Rectal smooth muscle tissue (tissue), 1 donor: ENCODE results near the gene DEPP1.

Experiments
- H3K27ac ChIP-seq: one replicate; pipeline ENCODE4 v1.7.0; 2013; ENCODE audit warnings: low read depth, low read length, inconsistent platforms
- H3K27me3 ChIP-seq: one replicate; pipeline ENCODE4 v1.7.0; 2013; ENCODE audit warnings: low read length; ENCODE audit not compliant: control insufficient read depth, insufficient read depth
- H3K36me3 ChIP-seq: one replicate; pipeline ENCODE4 v1.7.0; 2013; ENCODE audit warnings: low read length; ENCODE audit not compliant: control insufficient read depth, insufficient read depth
- H3K4me1 ChIP-seq: one replicate; pipeline ENCODE4 v1.7.0; 2013; ENCODE audit warnings: low read length; ENCODE audit not compliant: control insufficient read depth, insufficient read depth
- H3K4me3 ChIP-seq: one replicate; pipeline ENCODE4 v1.7.0; 2013; ENCODE audit warnings: low read length
- H3K9ac ChIP-seq: one replicate; pipeline ENCODE4 v1.7.0; 2013; ENCODE audit warnings: low read length

Gene DEPP1

DNA sequence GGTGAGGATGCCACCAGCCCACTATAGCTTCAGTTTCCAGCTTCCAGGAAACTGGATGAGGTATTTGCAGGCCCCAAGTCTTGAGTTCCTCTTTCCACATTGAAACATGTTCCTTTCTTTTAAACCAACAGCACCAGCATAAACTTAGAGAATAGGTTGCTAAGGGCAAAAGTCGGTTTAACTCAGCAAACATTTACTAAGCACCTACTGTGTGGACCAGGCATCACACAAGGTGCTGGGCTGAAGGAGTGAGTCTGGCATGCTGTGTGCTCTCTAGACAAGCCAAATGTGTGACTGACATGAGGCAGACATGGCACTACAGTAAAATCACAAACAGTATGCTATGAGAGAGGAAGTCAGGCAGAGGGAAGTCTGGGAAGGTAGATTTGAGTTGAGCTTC, 30.0 kb downstream of the DEPP1 start:
- no peaks in the 10 kb centered on the region for H3K36me3 ChIP-seq
- no peak overlapping the region for H3K27ac ChIP-seq
- peaks cover 4% of the 10 kb centered on the region for H3K4me1 ChIP-seq
- H3K9ac ChIP-seq = no peak overlapping the region
- no peaks in the 10 kb centered on the region for H3K27me3 ChIP-seq
- H3K4me3 ChIP-seq = no peak overlapping the region

DNA sequence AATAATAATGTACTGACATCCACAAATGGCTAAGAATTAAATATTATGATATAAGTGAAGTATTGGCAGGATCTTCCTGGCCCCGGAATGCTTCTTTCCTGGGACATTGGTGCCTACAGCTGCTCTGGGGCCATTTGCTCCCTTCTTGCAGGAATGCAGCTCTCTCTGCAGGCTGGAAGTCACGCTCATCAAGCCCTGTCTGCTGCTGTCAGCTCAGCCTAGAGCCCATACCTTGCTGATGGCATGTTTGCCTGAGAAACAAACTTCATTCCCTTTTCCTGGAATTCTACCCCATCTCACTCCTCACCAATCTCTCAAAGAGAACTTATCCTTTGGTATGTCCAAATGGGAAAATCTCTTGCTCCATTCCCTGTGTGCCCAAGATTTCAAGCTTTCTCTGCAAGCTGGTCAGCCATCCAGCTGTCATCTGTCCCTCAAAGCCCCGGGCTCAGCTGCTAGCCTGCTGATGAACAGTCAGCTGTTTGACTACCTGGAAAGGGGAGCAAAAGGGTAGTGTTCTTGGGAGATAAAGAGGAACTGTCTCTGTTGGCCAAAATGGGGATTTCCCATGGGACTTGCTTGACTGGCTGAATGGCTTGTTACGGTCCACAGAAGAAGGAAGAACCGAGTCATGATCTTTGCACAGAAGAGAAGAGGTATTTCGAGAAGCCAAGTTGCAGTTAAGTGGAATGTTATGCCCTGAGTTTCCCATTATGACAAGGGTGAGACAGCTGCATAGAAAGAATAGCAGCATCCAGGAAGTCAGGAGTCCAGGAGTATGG, 31.0 kb downstream of the DEPP1 start:
- Histone ChIP-seq H3K4me3 (no peak overlapping the region), H3K27me3 (no peaks in the 10 kb centered on the region), H3K27ac (no peak overlapping the region), H3K36me3 (no peaks in the 10 kb centered on the region), H3K4me1 (peaks cover 4% of the 10 kb centered on the region), H3K9ac (no peak overlapping the region)

DNA sequence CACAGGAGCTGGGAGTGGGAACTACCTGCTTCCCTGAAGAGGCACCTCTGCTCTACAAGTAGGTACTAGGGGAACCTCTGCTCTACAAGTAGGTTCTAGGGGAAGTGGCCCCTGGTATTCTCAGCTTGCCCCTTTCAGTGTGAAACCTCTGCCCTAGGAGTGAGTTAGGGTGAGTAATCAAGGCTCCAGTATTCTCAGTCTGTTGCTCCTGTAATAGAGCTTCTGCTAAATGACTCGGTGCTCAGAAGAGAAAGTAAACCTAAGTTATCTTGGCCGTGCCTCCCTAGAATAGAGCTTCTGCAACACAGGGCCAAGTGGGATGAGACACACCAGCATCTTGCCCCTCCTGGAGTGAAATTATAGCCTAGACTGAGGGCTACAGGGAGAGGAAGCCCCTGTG, 32.4 kb downstream of the DEPP1 start:
- no peak overlapping the region for H3K4me3 ChIP-seq
- H3K4me1 ChIP-seq = peaks cover 4% of the 10 kb centered on the region
- no peaks in the 10 kb centered on the region for H3K27me3 ChIP-seq
- H3K36me3 ChIP-seq = no peaks in the 10 kb centered on the region
- no peak overlapping the region for H3K9ac ChIP-seq
- no peak overlapping the region for H3K27ac ChIP-seq

DNA sequence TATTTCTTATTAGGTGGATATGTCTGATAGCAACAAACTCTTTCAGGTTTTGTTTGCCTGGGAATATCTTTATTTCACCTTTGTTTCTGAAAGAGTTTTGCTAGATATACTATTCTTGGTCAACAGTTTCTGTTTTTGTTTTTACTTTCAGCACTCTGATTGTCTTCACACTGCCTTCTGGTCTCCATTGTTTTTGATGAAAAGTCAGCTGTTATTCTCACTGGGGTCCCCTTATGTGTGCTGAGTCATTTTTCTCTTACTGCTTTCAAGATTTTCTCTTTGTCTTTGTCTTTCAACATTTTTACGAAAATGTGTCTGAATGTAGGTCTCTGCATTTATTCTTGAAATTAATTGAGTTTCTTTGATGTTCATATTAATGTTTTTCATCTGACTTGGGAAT, 34.3 kb downstream of the DEPP1 start:
- Histone ChIP-seq H3K27me3 (no peaks in the 10 kb centered on the region), H3K36me3 (no peaks in the 10 kb centered on the region), H3K4me1 (no peaks in the 10 kb centered on the region), H3K4me3 (no peak overlapping the region), H3K27ac (no peak overlapping the region), H3K9ac (no peak overlapping the region)

DNA sequence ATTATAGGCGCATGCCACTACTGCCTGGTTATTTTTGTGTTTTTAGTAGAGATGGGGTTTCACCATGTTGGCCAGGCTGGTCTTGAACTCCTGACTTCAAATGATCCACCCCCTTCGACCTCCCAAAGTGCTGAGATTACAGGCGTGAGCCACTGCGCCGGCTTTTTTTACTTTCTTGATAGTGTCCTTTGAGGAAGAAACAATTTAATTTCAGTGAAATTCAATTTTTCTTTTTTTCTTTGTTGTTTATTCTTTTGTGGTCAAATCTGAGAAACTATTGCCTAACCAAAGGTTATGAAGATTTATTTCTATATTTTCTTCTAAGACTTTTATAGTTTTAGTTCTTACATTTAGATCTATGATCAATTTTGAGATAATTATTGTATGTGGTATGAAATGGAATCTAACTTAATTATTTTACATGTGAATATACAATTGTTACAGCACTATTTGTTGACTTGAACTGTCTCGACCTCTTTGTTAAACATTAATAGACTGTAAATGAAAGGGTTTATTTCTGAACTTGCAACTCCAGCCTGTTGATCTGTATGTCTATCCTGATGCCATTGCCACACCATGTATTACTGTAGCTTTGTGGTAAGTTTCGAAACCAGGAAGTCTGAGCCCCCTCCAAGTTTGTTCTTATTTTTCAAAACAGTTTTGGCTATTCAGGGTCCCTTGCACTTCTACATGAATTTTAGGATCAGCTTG, 38.8 kb downstream of the DEPP1 start:
- Histone ChIP-seq H3K27me3 (no peaks in the 10 kb centered on the region), H3K36me3 (no peaks in the 10 kb centered on the region), H3K27ac (no peak overlapping the region), H3K9ac (no peak overlapping the region), H3K4me3 (no peak overlapping the region), H3K4me1 (peaks cover 7% of the 10 kb centered on the region)

DNA sequence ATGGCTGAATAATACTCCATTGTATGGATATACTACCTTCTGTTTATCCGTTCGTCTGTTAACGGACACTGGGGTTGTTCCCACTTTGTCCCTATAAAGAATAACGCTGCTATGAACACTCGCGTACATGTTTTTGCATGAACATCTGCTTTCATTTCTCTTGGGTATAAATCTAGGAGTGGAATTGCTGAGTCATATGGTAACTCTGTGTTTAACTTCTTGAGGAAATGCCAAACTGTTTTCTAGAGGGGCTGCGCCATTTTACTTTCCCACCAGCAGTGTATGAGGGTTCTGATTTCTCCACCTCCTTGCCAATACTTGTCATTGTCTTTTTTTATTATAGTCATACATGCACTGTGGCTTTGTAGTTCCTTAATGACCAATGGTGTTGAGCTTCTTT, 39.7 kb downstream of the DEPP1 start:
- no peaks in the 10 kb centered on the region for H3K36me3 ChIP-seq
- H3K4me1 ChIP-seq = peaks cover 7% of the 10 kb centered on the region
- no peak overlapping the region for H3K9ac ChIP-seq
- H3K27me3 ChIP-seq = no peaks in the 10 kb centered on the region
- H3K4me3 ChIP-seq = no peak overlapping the region
- H3K27ac ChIP-seq = no peak overlapping the region

DNA sequence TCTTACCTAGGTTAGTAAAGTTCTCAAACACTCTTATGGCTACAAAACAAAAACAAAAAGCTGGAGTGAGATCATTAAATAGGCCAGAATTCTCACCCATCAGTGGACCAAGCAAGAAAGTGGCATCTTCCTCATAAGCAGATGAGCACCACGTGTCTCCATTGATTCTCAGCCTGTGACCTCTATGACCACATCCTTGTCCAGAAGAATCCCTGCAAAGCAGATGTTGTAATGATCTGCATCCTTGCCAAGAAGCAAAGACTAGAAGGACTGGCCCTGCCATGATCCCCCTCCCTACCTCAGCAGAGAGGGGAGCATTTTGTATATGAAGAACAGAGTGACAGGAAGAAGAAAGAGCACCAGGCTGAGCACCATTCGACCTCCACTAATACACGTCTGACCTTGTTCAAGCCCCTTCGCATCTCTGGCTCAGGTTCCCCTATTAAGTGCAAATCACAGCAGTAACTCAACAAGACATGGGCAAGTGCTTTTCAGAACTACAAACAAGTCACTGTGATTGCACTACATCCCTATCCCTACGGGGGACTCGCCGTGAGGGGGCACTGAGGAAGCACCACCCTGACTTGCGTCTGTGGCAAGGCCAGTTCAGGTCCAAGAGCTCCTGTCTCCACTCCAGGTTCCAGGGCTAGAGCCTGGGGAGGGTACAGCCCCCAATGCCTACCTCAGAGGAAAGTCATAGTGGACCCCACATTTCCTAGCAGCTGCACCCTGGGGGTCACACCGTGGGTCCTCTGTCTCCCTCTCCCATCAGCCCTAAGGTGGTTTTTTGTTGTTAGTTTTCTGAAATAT, 41.2 kb downstream of the DEPP1 start:
- Histone ChIP-seq H3K36me3 (no peaks in the 10 kb centered on the region), H3K9ac (no peak overlapping the region), H3K27ac (no peak overlapping the region), H3K4me3 (no peak overlapping the region), H3K27me3 (no peaks in the 10 kb centered on the region), H3K4me1 (peaks cover 9% of the 10 kb centered on the region)

DNA sequence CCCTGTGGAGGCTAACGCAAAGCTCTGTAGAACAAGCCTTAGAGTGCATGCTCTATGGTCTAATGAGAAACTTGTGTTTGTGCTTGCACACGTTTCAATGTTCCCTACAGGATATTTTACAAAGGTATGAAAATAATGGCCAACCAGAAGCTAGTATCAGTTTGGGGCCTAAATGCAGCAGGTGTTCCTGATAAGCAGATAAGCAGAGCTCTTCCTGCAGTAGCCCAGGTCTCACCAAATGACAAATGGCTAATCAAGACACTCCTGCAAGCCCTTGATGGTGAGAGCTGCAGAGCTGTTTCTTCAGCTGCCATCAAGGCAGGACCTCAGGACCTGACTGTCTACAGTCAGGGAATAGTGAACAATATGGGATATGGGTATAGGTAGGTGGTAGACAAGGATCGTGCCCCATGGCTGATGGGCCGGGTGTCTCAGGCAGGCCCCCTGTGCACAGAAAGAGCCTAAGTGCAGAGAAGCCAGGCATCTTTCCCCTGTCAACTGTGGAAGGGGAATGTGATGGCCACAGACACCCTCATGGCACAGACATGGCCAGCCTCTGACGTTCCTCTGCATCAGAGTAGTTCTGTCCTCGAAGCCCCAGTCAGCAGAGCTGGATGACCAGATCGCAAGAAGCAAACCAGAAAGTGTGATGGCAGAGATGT, 42.2 kb downstream of the DEPP1 start:
- Histone ChIP-seq H3K4me3 (no peak overlapping the region), H3K9ac (no peak overlapping the region), H3K4me1 (peaks cover 10% of the 10 kb centered on the region), H3K27me3 (no peaks in the 10 kb centered on the region), H3K27ac (peak overlapping the region; percentile 33), H3K36me3 (no peaks in the 10 kb centered on the region)

DNA sequence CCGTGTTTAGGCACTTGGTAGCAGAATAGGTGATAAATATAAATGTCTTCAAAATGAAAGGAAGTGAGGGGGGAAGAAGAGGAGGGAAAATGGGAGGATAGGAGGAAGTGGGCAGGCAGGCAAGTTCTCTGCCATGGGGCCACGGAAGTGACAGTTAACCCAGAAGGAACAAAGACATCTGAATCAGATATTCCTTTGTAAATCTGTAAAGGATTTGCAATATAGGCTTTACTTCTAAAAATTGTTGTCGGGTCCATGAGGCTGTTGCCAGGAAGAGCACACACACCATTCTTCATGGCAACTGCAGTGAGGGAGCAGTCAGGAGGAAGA, 42.7 kb downstream of the DEPP1 start:
- Histone ChIP-seq H3K27ac (peak overlapping the region; percentile 33), H3K4me3 (no peak overlapping the region), H3K36me3 (no peaks in the 10 kb centered on the region), H3K9ac (no peak overlapping the region), H3K4me1 (peaks cover 10% of the 10 kb centered on the region), H3K27me3 (no peaks in the 10 kb centered on the region)

DNA sequence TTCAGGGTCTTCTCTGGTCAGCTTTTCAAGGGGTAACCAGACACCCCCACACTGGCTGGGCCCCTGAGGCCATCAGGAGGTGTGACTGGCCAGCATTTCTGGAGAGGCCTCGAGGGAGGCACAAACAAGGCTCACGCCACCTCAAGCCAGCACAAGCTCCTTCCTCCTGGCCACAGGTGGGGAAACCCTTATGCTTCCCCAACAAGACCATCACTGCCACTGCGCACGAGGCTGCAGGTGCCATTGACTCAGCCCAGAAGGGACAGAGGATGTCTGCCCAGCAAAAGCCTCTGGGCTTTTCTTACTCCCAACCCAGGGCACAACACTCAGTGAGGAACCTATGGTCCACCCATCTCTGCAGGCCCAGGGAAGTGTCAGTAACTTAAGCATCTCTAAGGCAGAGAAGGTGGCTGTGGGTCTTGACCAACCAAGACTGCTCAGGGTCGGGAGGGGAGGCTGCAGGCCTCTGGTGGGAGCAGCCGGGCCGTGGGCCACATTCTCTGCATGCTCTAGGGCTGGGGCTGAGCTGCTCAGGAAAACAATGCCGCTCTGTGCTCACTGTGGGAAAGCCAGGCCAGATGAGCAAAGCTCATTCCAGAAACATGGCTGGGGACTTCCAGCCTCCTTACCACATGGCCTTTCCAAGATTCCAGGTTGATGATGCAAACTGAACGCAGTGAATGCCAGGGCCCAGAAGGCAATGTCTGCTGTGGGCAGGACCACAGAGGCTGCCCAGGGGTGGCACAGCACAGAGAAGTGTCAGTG, 43.2 kb downstream of the DEPP1 start:
- Histone ChIP-seq H3K4me1 (peaks cover 10% of the 10 kb centered on the region), H3K27me3 (no peaks in the 10 kb centered on the region), H3K9ac (no peak overlapping the region), H3K36me3 (no peaks in the 10 kb centered on the region), H3K27ac (peak overlapping the region; percentile 49), H3K4me3 (no peak overlapping the region)

DNA sequence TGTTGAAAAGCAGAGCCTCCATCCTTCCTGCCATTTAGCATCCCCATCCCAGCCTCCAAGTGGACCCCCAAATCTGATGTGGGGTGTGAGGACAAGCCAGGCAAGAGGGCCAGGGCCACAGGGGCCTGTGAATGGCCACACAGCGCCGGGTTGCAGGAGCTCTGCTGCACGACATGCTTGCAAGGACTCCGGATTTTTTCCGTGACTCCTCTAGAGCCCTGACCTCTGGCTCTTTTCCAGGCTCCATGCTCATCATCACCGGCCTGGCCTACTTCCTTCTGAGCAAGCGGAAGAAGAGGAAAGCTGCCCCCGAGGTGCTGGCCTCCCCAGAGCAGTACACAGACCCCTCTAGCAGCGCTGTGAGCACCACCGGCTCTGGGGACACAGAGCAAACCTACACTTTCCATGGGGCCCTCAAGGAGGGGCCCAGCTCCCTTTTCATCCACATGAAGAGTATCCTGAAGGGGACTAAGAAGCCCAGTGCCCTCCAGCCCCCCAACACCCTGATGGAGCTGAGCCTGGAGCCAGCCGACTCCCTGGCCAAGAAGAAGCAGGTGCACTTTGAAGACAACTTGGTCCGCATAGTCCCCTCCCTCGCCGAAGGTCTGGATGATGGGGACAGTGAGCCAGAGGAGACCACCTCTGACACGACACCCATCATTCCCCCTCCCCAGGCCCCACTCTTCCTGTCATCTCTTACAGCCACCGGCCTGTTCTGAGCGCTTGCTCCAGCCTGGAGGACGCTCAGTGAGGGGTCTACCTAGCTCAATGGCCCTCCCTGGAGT, 44.0 kb downstream of the DEPP1 start:
- Histone ChIP-seq H3K9ac (no peak overlapping the region), H3K36me3 (no peaks in the 10 kb centered on the region), H3K4me1 (peaks cover 10% of the 10 kb centered on the region), H3K27me3 (no peaks in the 10 kb centered on the region), H3K27ac (peak overlapping the region; percentile 49), H3K4me3 (no peak overlapping the region)
